Measurements from ENCODE around the gene TSG101.

GRCh38 chr11:18522388-18522787, 4.4 kb downstream of the TSG101 start:
- TF ChIP-seq CTCF (tag by site-specific recombination; IDR thresholded peaks at IDR 0.05) (no peak), ZNF138 (tag by site-specific recombination; IDR thresholded peaks at IDR 0.05; ENCODE audit: borderline replicate concordance) (no peak), ZBTB8A (tag by site-specific recombination; IDR thresholded peaks at IDR 0.05) (no peak), ZNF324 (tag by site-specific recombination; IDR thresholded peaks at IDR 0.05) (no peak), PRDM10 (tag by site-specific recombination; IDR thresholded peaks at IDR 0.05) (no peak), ZXDB (tag by site-specific recombination; IDR thresholded peaks at IDR 0.05) (no peak), TCF7L2 (IDR thresholded peaks at IDR 0.05; ENCODE audit: borderline replicate concordance, low read depth, low read length) (no peak), SP2 (tag by site-specific recombination; IDR thresholded peaks at IDR 0.05) (no peak)
